ENCODE results near the gene LRMDA. TPM values are rescaled to one million over a fixed set of nuclear protein-coding genes. Genes with fewer than 3 reads are reported as not detected.

LRMDA gene
- total RNA-seq, 1 donor from 2014 or later: 0.19 TPM

DNA sequence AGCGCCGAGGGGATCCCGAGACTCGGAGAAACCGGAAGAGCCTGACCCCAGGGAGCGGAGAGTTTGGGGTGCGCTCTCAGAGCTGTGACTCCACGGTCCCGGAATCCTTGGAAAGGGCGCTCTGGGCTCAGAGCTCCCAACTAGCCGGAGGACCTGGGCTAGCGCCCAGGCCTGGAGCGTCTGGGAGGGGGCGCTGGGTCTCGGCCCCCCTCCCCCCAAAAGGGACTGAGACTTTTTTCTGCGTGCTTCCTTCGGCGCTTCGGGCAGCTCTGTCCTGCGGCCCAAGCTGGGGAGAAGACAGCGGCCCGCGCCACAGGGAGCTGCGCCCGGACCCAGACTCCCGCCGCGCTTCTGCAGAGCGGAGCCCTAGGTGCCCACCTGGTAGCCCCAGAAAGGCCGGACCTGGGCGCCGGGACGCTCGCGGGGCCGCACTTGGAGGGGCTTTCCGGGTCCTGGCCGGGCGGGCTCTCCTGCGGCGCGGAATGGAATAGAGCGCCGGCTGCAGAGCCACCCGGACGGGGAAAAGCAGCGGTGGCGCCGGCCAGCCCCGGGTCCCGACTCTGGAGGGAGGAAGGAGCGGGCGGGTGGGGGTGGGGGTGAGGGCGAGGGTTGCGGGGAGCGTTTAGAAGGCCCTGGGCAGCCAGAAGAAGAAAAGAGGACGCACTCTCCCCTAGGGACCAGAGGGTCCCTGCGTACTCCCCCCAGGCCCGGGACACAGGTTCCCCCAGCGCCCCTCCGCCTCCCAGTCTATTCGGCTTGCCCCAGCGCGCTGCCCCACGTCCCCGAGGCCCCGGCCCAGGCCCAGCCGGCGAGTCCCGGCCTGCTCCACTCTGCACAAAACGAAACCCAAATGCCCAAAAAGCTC is 34.6 kb upstream of the LRMDA start:
- H3K4me1 Mint-ChIP-seq (ENCODE audit: unreplicated experiment): peaks cover 21% of the 10 kb centered on the region

DNA sequence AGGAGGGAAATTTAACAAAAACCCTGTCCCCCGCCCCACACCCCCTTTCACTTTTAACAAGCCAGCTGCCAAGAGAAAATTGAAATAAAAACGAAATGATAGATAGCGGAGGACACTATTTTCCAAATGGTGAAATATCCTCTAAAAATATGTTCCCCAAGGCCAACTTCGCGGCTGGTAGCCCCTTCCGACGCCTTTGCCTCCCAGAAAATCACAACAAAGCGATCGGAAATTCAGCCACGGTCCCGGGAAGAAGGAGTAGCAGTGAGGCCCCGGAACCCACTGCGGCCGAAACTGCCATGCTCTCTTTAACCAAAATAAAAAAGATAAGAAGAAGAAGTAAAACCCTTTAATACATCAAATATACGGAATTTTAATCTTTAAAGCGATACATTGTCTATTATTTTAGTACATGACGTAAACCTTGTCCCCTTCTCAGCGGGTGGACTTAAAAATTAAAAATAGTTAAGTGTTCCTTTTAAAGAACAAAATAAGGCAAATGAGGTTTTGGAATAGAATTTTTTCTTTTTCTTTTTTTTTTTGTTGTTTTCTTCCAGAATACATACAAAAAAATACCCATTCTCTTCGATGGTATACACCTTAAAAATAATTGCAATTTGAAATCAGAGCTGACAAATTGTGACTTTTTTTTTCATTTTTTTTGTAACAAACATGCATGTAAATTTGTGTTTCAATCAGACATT is 33.8 kb upstream of the LRMDA start:
- Mint-ChIP-seq H3K27me3 (ENCODE audit: unreplicated experiment) (peaks cover 34% of the 10 kb centered on the region), H3K9me3 (ENCODE audit: unreplicated experiment) (no peaks in the 10 kb centered on the region), H3K27ac (ENCODE audit: unreplicated experiment) (peak overlapping the region; percentile 38), H3K4me3 (ENCODE audit: unreplicated experiment) (peak overlapping the region; percentile 94), H3K36me3 (ENCODE audit: unreplicated experiment) (peaks cover 29% of the 10 kb centered on the region), H3K4me1 (ENCODE audit: unreplicated experiment) (peaks cover 21% of the 10 kb centered on the region)
- no peak for TF ChIP-seq CTCF (IDR thresholded peaks at IDR 0.05)
- no peak for DNase-seq (ENCODE audit: extremely low spot score, unreplicated experiment)

More for the DNA sequence above, 34.6 kb upstream of the LRMDA start:
- H3K9me3 Mint-ChIP-seq (ENCODE audit: unreplicated experiment): no peaks in the 10 kb centered on the region
- peak overlapping the region; percentile 94 for H3K4me3 Mint-ChIP-seq (ENCODE audit: unreplicated experiment)
- H3K27ac Mint-ChIP-seq (ENCODE audit: unreplicated experiment): no peak overlapping the region
- DNase-seq (ENCODE audit: extremely low spot score, unreplicated experiment): no peak
- H3K36me3 Mint-ChIP-seq (ENCODE audit: unreplicated experiment): peaks cover 29% of the 10 kb centered on the region
- no peak for TF ChIP-seq CTCF (IDR thresholded peaks at IDR 0.05)
- H3K27me3 Mint-ChIP-seq (ENCODE audit: unreplicated experiment): peaks cover 41% of the 10 kb centered on the region

- Mint-ChIP-seq H3K27ac (ENCODE audit: unreplicated experiment) (no peak overlapping the region), H3K36me3 (ENCODE audit: unreplicated experiment) (peaks cover 28% of the 10 kb centered on the region), H3K27me3 (ENCODE audit: unreplicated experiment) (peaks cover 35% of the 10 kb centered on the region), H3K4me3 (ENCODE audit: unreplicated experiment) (peak overlapping the region; percentile 94), H3K9me3 (ENCODE audit: unreplicated experiment) (no peaks in the 10 kb centered on the region), H3K4me1 (ENCODE audit: unreplicated experiment) (peaks cover 26% of the 10 kb centered on the region)
- TF ChIP-seq CTCF (IDR thresholded peaks at IDR 0.05): no peak
- DNase-seq (ENCODE audit: extremely low spot score, unreplicated experiment): no peak
These were observed 33.2 kb upstream of the LRMDA start for GRCh38 chr10:75398200-75398691.

DNA sequence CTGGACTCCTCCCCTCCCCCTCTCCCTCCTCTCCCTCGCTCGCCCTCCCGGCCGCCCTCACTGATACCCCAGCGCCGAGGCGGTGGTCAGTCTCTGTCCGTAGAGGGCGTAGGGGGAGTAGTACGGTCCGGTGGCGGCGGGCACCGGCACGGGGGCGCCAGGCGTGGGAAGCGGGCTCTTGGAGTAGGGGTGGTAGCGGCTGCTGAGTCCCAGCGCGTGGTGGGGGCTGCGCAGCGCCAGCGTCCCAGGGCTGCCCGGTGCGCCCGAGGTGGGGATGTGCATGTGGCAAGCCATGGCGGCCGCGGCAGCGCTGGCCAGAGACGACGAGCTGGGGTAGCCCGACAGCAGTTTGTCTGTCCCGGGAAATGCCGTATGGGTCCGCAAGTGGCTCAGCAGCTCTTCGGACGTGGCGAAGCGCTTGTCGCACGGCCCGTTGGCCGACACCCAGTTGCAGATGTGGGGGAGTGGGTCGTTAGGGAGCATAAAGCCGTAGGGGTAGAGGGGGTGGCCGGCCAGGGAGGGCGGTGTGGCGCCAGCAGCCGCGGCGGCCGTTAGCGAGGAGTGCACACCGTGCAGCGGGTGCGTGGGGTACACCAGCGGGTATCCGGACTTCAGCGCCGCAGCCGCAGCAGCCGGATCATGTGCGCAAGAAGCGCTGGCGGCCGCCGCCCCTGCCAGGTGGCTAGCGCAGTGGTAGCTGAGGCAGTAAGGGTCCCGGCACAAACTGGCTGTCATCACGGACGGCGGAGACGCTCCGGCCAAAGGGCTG is 32.5 kb upstream of the LRMDA start:
- H3K4me1 Mint-ChIP-seq (ENCODE audit: unreplicated experiment): peaks cover 30% of the 10 kb centered on the region

More for the DNA sequence above, 32.5 kb upstream of the LRMDA start:
- DNase-seq (ENCODE audit: extremely low spot score, unreplicated experiment): no peak
- H3K4me3 Mint-ChIP-seq (ENCODE audit: unreplicated experiment): peak overlapping the region; percentile 94
- peaks cover 36% of the 10 kb centered on the region for H3K27me3 Mint-ChIP-seq (ENCODE audit: unreplicated experiment)
- no peak for TF ChIP-seq CTCF (IDR thresholded peaks at IDR 0.05)
- H3K27ac Mint-ChIP-seq (ENCODE audit: unreplicated experiment): peak overlapping the region; percentile 47
- peaks cover 26% of the 10 kb centered on the region for H3K36me3 Mint-ChIP-seq (ENCODE audit: unreplicated experiment)
- H3K9me3 Mint-ChIP-seq (ENCODE audit: unreplicated experiment): no peaks in the 10 kb centered on the region
